ENCODE measurements around the gene USF3.
A peak's percentile ranks its signal among the peaks of the same experiment; 100 is the strongest.

Gene USF3

GRCh38 chr3:113695786-113696645 is at the start of gene USF3:
USF3 (minus strand) TSS chr3:113696642; CDS start chr3:113674878, 21,764 bp downstream.
- DNase-seq = peak; percentile 79 to 84

GRCh38 chr3:113745756-113746547 is 49.5 kb upstream of the USF3 start, which contains the start of gene NAA50:
NAA50 (minus strand) TSS chr3:113746249; CDS start chr3:113745949, 300 bp downstream.
- DNase-seq = peak; percentile 93 to 94

- peak; percentile 73 to 79 for DNase-seq
Observed at GRCh38 chr3:113744941-113745755, 48.7 kb upstream of the USF3 start.

- no peak for DNase-seq
Observed at GRCh38 chr3:113743006-113743630, 46.7 kb upstream of the USF3 start.

GRCh38 chr3:113741620-113742019 is 45.2 kb upstream of the USF3 start:
- DNase-seq = no peak

GRCh38 chr3:113741086-113741485 is 44.6 kb upstream of the USF3 start:
- no peak for DNase-seq

GRCh38 chr3:113736548-113737089 is 40.2 kb upstream of the USF3 start:
- peak in 1 of 2 donors; percentile 26 for DNase-seq

- no peak for DNase-seq
Observed at GRCh38 chr3:113731694-113732093, 35.3 kb upstream of the USF3 start.

- DNase-seq = no peak
Observed at GRCh38 chr3:113730550-113730949, 34.1 kb upstream of the USF3 start.

GRCh38 chr3:113728661-113729060 is 32.2 kb upstream of the USF3 start:
- DNase-seq = no peak

GRCh38 chr3:113721636-113722035 is 25.2 kb upstream of the USF3 start:
- no peak for DNase-seq

GRCh38 chr3:113719758-113720157 is 23.3 kb upstream of the USF3 start:
- no peak for DNase-seq

GRCh38 chr3:113719294-113719693 is 22.9 kb upstream of the USF3 start:
- no peak for DNase-seq

- no peak for DNase-seq
Observed at GRCh38 chr3:113717818-113718217, 21.4 kb upstream of the USF3 start.

- DNase-seq = no peak
Observed at GRCh38 chr3:113717308-113717707, 20.9 kb upstream of the USF3 start.

- DNase-seq = no peak
Observed at GRCh38 chr3:113714702-113715101, 18.3 kb upstream of the USF3 start.

- DNase-seq = no peak
Observed at GRCh38 chr3:113712129-113712528, 15.7 kb upstream of the USF3 start.

- DNase-seq = no peak
Observed at GRCh38 chr3:113707835-113708234, 11.4 kb upstream of the USF3 start.

GRCh38 chr3:113698956-113699355 is 2.5 kb upstream of the USF3 start:
- DNase-seq = peak in 1 of 2 donors; percentile 15

GRCh38 chr3:113698213-113698742 is 1.8 kb upstream of the USF3 start:
- DNase-seq = no peak

GRCh38 chr3:113697500-113698090 is 1.2 kb upstream of the USF3 start:
- no peak for DNase-seq
